Measurements from ENCODE around the gene NDEL1. TPM values are rescaled to one million over a fixed set of nuclear protein-coding genes. Genes with fewer than 3 reads are reported as not detected.

Gene NDEL1
- total RNA-seq, 6 experiments from 2014 or later, result 22.2 to 34.9 (median 28.4) TPM

- no peak for DNase-seq
- TF ChIP-seq POLR2A (IDR thresholded peaks at IDR 0.05) (no peak), CTCF (IDR thresholded peaks at IDR 0.05) (no peak)
- no peak overlapping the region for H3K4me3 ChIP-seq
- WGBS (ENCODE audit: insufficient coverage, low coverage, low lambda C conversion rate, missing lambda C conversion rate), result 94% methylated on average over 5 of the region's 9 CpGs
- H3K27me3 ChIP-seq, result no peaks in the 10 kb centered on the region
- ATAC-seq, result no peak
- no peaks in the 10 kb centered on the region for H3K4me1 ChIP-seq
- intact Hi-C loops (cut with DNase I), result no loop called here
- no peak overlapping the region for H3K27ac ChIP-seq
- H3K36me3 ChIP-seq, result peaks cover 0 to 14% (median 8%) of the 10 kb centered on the region in 4 donors
- H3K9me3 ChIP-seq, result no peaks in the 10 kb centered on the region
These were observed 63.5 kb downstream of the NDEL1 start for GRCh38 chr17:8499171-8499570.

- H3K27me3 ChIP-seq, result no peaks in the 10 kb centered on the region
- H3K9me3 ChIP-seq, result no peaks in the 10 kb centered on the region
- no peak overlapping the region for H3K4me3 ChIP-seq
- TF ChIP-seq POLR2A (IDR thresholded peaks at IDR 0.05) (no peak), CTCF (IDR thresholded peaks at IDR 0.05) (no peak)
- peaks cover 0 to 14% (median 8%) of the 10 kb centered on the region in 4 donors for H3K36me3 ChIP-seq
- WGBS (ENCODE audit: insufficient coverage, low coverage, low lambda C conversion rate, missing lambda C conversion rate), result 60% methylated on average over 4 of the region's 5 CpGs
- no peaks in the 10 kb centered on the region for H3K4me1 ChIP-seq
- peak in 3 of 4 donors; percentile 42 to 55 (median 45) for ATAC-seq
- intact Hi-C loops (cut with DNase I), result no loop called here
- no peak for DNase-seq
- H3K27ac ChIP-seq, result no peak overlapping the region
These were observed 63.9 kb downstream of the NDEL1 start for GRCh38 chr17:8499614-8500013.

GRCh38 chr17:8500609-8501008 lies 64.9 kb downstream of the NDEL1 start:
- Histone ChIP-seq H3K4me1 (no peaks in the 10 kb centered on the region), H3K36me3 (peaks cover 0 to 14% (median 8%) of the 10 kb centered on the region in 4 donors), H3K9me3 (no peaks in the 10 kb centered on the region), H3K4me3 (no peak overlapping the region), H3K27me3 (no peaks in the 10 kb centered on the region), H3K27ac (no peak overlapping the region)
- no peak for TF ChIP-seq POLR2A (IDR thresholded peaks at IDR 0.05)
- no peak for TF ChIP-seq CTCF (IDR thresholded peaks at IDR 0.05)
- no peak for ATAC-seq
- intact Hi-C loops (cut with DNase I), result no loop called here
- no peak for DNase-seq
- 73% methylated on average over 1 of the region's 8 CpGs for WGBS (ENCODE audit: insufficient coverage, low coverage, low lambda C conversion rate, missing lambda C conversion rate)

GRCh38 chr17:8502126-8502525 lies 66.4 kb downstream of the NDEL1 start:
- WGBS (ENCODE audit: insufficient coverage, low coverage, low lambda C conversion rate, missing lambda C conversion rate), result 95% methylated on average over 3 of the region's 6 CpGs
- H3K36me3 ChIP-seq, result peaks cover 0 to 21% (median 7%) of the 10 kb centered on the region in 4 donors
- no peak overlapping the region for H3K27ac ChIP-seq
- DNase-seq (no peak), ATAC-seq (no peak)
- TF ChIP-seq POLR2A (IDR thresholded peaks at IDR 0.05) (no peak), CTCF (IDR thresholded peaks at IDR 0.05) (no peak)
- no peak overlapping the region for H3K4me3 ChIP-seq
- no peaks in the 10 kb centered on the region for H3K27me3 ChIP-seq
- no peaks in the 10 kb centered on the region for H3K9me3 ChIP-seq
- H3K4me1 ChIP-seq, result no peaks in the 10 kb centered on the region
- intact Hi-C loops (cut with DNase I), result no loop called here

- H3K27ac ChIP-seq, result no peak overlapping the region
- H3K4me3 ChIP-seq, result no peak overlapping the region
- WGBS (ENCODE audit: insufficient coverage, low coverage, low lambda C conversion rate, missing lambda C conversion rate), result 69% methylated on average over 3 of the region's 6 CpGs
- H3K36me3 ChIP-seq, result peaks cover 0 to 21% (median 10%) of the 10 kb centered on the region in 4 donors
- DNase-seq (no peak), ATAC-seq (no peak)
- intact Hi-C loops (cut with DNase I), result no loop called here
- H3K27me3 ChIP-seq, result no peaks in the 10 kb centered on the region
- no peaks in the 10 kb centered on the region for H3K4me1 ChIP-seq
- H3K9me3 ChIP-seq, result no peaks in the 10 kb centered on the region
- no peak for TF ChIP-seq POLR2A (IDR thresholded peaks at IDR 0.05)
- no peak for TF ChIP-seq CTCF (IDR thresholded peaks at IDR 0.05)
These were observed 67.7 kb downstream of the NDEL1 start for GRCh38 chr17:8503368-8503767.

Measured in right lobe of liver (tissue), 6 donors.